ENCODE data around the gene PTP4A1.

The PTP4A1 gene

GRCh38 chr6:63599243-63599642, 27.0 kb downstream of the PTP4A1 start:
- Histone ChIP-seq H3K27me3 (ENCODE audit: control insufficient read depth in 1 of 2, insufficient read depth in 2 of 2, low read length in 2 of 2) (no peaks in the 10 kb centered on the region), H3K4me1 (ENCODE audit: control insufficient read depth in 1 of 2, insufficient read depth in 2 of 2, low read length in 2 of 2) (peaks cover 4 to 7% of the 10 kb centered on the region in 2 donors), H3K36me3 (ENCODE audit: control insufficient read depth in 1 of 2, insufficient read depth in 2 of 2, low read length in 2 of 2) (no peaks in the 10 kb centered on the region), H3K4me3 (ENCODE audit: low read depth in 1 of 2, low read length in 2 of 2) (no peak overlapping the region), H3K9me3 (ENCODE audit: control insufficient read depth in 1 of 2, low read length in 2 of 2) (no peaks in the 10 kb centered on the region), H3K9ac (ENCODE audit: low read depth in 1 of 2, low read length in 2 of 2) (no peak overlapping the region), H3K27ac (ENCODE audit: low read depth, low read length) (no peak overlapping the region)

GRCh38 chr6:63600136-63600535, 27.9 kb downstream of the PTP4A1 start:
- Histone ChIP-seq H3K9ac (ENCODE audit: low read depth in 1 of 2, low read length in 2 of 2) (no peak overlapping the region), H3K9me3 (ENCODE audit: control insufficient read depth in 1 of 2, low read length in 2 of 2) (no peaks in the 10 kb centered on the region), H3K36me3 (ENCODE audit: control insufficient read depth in 1 of 2, insufficient read depth in 2 of 2, low read length in 2 of 2) (no peaks in the 10 kb centered on the region), H3K4me3 (ENCODE audit: low read depth in 1 of 2, low read length in 2 of 2) (no peak overlapping the region), H3K27me3 (ENCODE audit: control insufficient read depth in 1 of 2, insufficient read depth in 2 of 2, low read length in 2 of 2) (no peaks in the 10 kb centered on the region), H3K4me1 (ENCODE audit: control insufficient read depth in 1 of 2, insufficient read depth in 2 of 2, low read length in 2 of 2) (peaks cover 4 to 7% of the 10 kb centered on the region in 2 donors), H3K27ac (ENCODE audit: low read depth, low read length) (no peak overlapping the region)

DNA sequence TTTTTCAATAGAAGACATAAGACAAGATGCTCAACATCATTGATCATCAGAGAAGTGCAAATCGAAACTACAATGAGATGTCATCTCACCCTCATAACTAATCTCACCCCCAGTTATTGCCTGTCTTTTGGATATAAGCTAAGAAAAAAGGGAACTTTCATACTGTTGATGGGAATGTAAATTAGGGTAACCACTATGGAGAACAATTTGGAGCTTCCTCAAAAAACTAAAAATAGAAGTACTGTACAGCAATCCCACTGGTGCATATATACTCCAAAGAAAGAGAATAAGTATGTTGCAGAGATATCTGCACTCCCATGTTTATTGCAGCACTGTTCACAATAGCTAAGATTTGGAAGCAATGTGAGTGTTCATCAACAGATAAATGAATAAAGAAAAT, 37.0 kb downstream of the PTP4A1 start:
- no peak overlapping the region for H3K4me3 ChIP-seq (ENCODE audit: low read depth in 1 of 2, low read length in 2 of 2)
- H3K36me3 ChIP-seq (ENCODE audit: control insufficient read depth in 1 of 2, insufficient read depth in 2 of 2, low read length in 2 of 2) = no peaks in the 10 kb centered on the region
- H3K9ac ChIP-seq (ENCODE audit: low read depth in 1 of 2, low read length in 2 of 2) = no peak overlapping the region
- no peaks in the 10 kb centered on the region for H3K4me1 ChIP-seq (ENCODE audit: control insufficient read depth in 1 of 2, insufficient read depth in 2 of 2, low read length in 2 of 2)
- no peaks in the 10 kb centered on the region for H3K27me3 ChIP-seq (ENCODE audit: control insufficient read depth in 1 of 2, insufficient read depth in 2 of 2, low read length in 2 of 2)
- H3K9me3 ChIP-seq (ENCODE audit: control insufficient read depth in 1 of 2, low read length in 2 of 2) = no peaks in the 10 kb centered on the region
- no peak overlapping the region for H3K27ac ChIP-seq (ENCODE audit: low read depth, low read length)

GRCh38 chr6:63610944-63611343, 38.7 kb downstream of the PTP4A1 start:
- H3K27me3 ChIP-seq (ENCODE audit: control insufficient read depth in 1 of 2, insufficient read depth in 2 of 2, low read length in 2 of 2) = no peaks in the 10 kb centered on the region
- H3K36me3 ChIP-seq (ENCODE audit: control insufficient read depth in 1 of 2, insufficient read depth in 2 of 2, low read length in 2 of 2) = no peaks in the 10 kb centered on the region
- H3K9ac ChIP-seq (ENCODE audit: low read depth in 1 of 2, low read length in 2 of 2) = no peak overlapping the region
- H3K4me1 ChIP-seq (ENCODE audit: control insufficient read depth in 1 of 2, insufficient read depth in 2 of 2, low read length in 2 of 2) = no peaks in the 10 kb centered on the region
- no peak overlapping the region for H3K27ac ChIP-seq (ENCODE audit: low read depth, low read length)
- no peak overlapping the region for H3K4me3 ChIP-seq (ENCODE audit: low read depth in 1 of 2, low read length in 2 of 2)
- no peaks in the 10 kb centered on the region for H3K9me3 ChIP-seq (ENCODE audit: control insufficient read depth in 1 of 2, low read length in 2 of 2)

DNA sequence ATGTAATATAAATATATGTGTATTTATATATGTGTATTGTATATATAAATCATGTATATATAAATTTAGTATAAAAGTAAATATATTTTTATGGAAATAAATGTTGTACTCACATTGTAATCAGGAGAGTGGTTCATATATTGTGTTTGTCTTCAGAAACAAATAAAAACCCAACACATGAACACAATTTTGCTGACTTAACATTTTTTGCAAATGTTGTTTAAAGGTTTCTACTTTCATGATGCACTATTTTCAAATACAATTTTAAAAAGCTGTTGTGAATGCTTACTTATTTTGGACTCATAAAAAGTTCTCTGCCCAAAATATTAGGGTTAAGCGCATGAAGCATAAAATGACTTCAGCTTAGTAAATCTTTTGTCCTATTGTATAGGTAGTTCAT, 39.3 kb downstream of the PTP4A1 start:
- no peak overlapping the region for H3K9ac ChIP-seq (ENCODE audit: low read depth in 1 of 2, low read length in 2 of 2)
- no peaks in the 10 kb centered on the region for H3K9me3 ChIP-seq (ENCODE audit: control insufficient read depth in 1 of 2, low read length in 2 of 2)
- no peak overlapping the region for H3K27ac ChIP-seq (ENCODE audit: low read depth, low read length)
- no peak overlapping the region for H3K4me3 ChIP-seq (ENCODE audit: low read depth in 1 of 2, low read length in 2 of 2)
- no peaks in the 10 kb centered on the region for H3K4me1 ChIP-seq (ENCODE audit: control insufficient read depth in 1 of 2, insufficient read depth in 2 of 2, low read length in 2 of 2)
- no peaks in the 10 kb centered on the region for H3K36me3 ChIP-seq (ENCODE audit: control insufficient read depth in 1 of 2, insufficient read depth in 2 of 2, low read length in 2 of 2)
- H3K27me3 ChIP-seq (ENCODE audit: control insufficient read depth in 1 of 2, insufficient read depth in 2 of 2, low read length in 2 of 2) = no peaks in the 10 kb centered on the region

- H3K27me3 ChIP-seq (ENCODE audit: control insufficient read depth in 1 of 2, insufficient read depth in 2 of 2, low read length in 2 of 2) = no peaks in the 10 kb centered on the region
- H3K27ac ChIP-seq (ENCODE audit: low read depth, low read length) = no peak overlapping the region
- H3K4me3 ChIP-seq (ENCODE audit: low read depth in 1 of 2, low read length in 2 of 2) = no peak overlapping the region
- no peaks in the 10 kb centered on the region for H3K36me3 ChIP-seq (ENCODE audit: control insufficient read depth in 1 of 2, insufficient read depth in 2 of 2, low read length in 2 of 2)
- no peaks in the 10 kb centered on the region for H3K4me1 ChIP-seq (ENCODE audit: control insufficient read depth in 1 of 2, insufficient read depth in 2 of 2, low read length in 2 of 2)
- H3K9ac ChIP-seq (ENCODE audit: low read depth in 1 of 2, low read length in 2 of 2) = no peak overlapping the region
- no peaks in the 10 kb centered on the region for H3K9me3 ChIP-seq (ENCODE audit: control insufficient read depth in 1 of 2, low read length in 2 of 2)
Observed at GRCh38 chr6:63615590-63615989, 43.3 kb downstream of the PTP4A1 start.
